ENCODE results near the gene CKS2. TPM values are rescaled to one million over a fixed set of nuclear protein-coding genes. Genes with fewer than 3 reads are reported as not detected.

Gene CKS2
- polyA plus RNA-seq, 1 donor from 2014 or later, result 48.5 TPM

GRCh38 chr9:89354471-89354870 lies 43.5 kb downstream of the CKS2 start:
- no peak overlapping the region for H3K4me2 ChIP-seq (ENCODE audit: low read length)
- H3K9me3 ChIP-seq (ENCODE audit: low read length), result no peaks in the 10 kb centered on the region
- no peaks in the 10 kb centered on the region for H3F3A ChIP-seq (ENCODE audit: insufficient read depth, low read length, poor library complexity, severe bottlenecking)
- H2AFZ ChIP-seq (ENCODE audit: low read depth, low read length), result no peak overlapping the region
- no peak overlapping the region for H3K4me3 ChIP-seq (ENCODE audit: low read length)
- TF ChIP-seq EZH2 (IDR thresholded peaks at IDR 0.05; ENCODE audit: borderline replicate concordance, insufficient read depth, low read length, poor library complexity, severe bottlenecking), result no peak
- no peak for TF ChIP-seq TAF1 (IDR thresholded peaks at IDR 0.05; ENCODE audit: low read depth)
- TF ChIP-seq REST (IDR thresholded peaks at IDR 0.05; ENCODE audit: borderline replicate concordance), result no peak
- TF ChIP-seq POLR2AphosphoS5 (IDR thresholded peaks at IDR 0.05), result no peak
- TF ChIP-seq MXI1 (conservative IDR thresholded peaks at IDR 0.05; ENCODE audit: poor library complexity, severe bottlenecking), result no peak
- no peaks in the 10 kb centered on the region for H3K79me2 ChIP-seq (replicated peaks; ENCODE audit: insufficient read depth, low read length)
- peaks cover 12% of the 10 kb centered on the region for H3K36me3 ChIP-seq (ENCODE audit: insufficient read depth, low read length)
- H3K9me2 ChIP-seq (ENCODE audit: insufficient read depth, low read length), result no peaks in the 10 kb centered on the region
- no peaks in the 10 kb centered on the region for H3K27me3 ChIP-seq (ENCODE audit: insufficient read depth, low read depth, low read length)
- no peaks in the 10 kb centered on the region for H4K20me1 ChIP-seq (ENCODE audit: insufficient read depth)
- H3K27ac ChIP-seq (ENCODE audit: low read length), result no peak overlapping the region
- H3K9ac ChIP-seq (ENCODE audit: low read length), result no peak overlapping the region

- Histone ChIP-seq H3K79me2 (replicated peaks; ENCODE audit: insufficient read depth, low read length) (no peaks in the 10 kb centered on the region), H3K9ac (ENCODE audit: low read length) (no peak overlapping the region), H4K20me1 (ENCODE audit: insufficient read depth) (no peaks in the 10 kb centered on the region), H3K27ac (ENCODE audit: low read length) (no peak overlapping the region), H3K9me3 (ENCODE audit: low read length) (no peaks in the 10 kb centered on the region), H3K4me2 (ENCODE audit: low read length) (no peak overlapping the region), H3K4me3 (ENCODE audit: low read length) (no peak overlapping the region), H3K27me3 (ENCODE audit: insufficient read depth, low read depth, low read length) (no peaks in the 10 kb centered on the region), H3K9me2 (ENCODE audit: insufficient read depth, low read length) (no peaks in the 10 kb centered on the region), H3F3A (ENCODE audit: insufficient read depth, low read length, poor library complexity, severe bottlenecking) (no peaks in the 10 kb centered on the region), H2AFZ (ENCODE audit: low read depth, low read length) (no peak overlapping the region), H3K36me3 (ENCODE audit: insufficient read depth, low read length) (peaks cover 16% of the 10 kb centered on the region)
- TF ChIP-seq TAF1 (IDR thresholded peaks at IDR 0.05; ENCODE audit: low read depth), result no peak
- no peak for TF ChIP-seq REST (IDR thresholded peaks at IDR 0.05; ENCODE audit: borderline replicate concordance)
- no peak for TF ChIP-seq CTCF (IDR thresholded peaks at IDR 0.05; ENCODE audit: poor library complexity, severe bottlenecking)
- TF ChIP-seq POLR2AphosphoS5 (IDR thresholded peaks at IDR 0.05), result no peak
- no peak for TF ChIP-seq EZH2 (IDR thresholded peaks at IDR 0.05; ENCODE audit: borderline replicate concordance, insufficient read depth, low read length, poor library complexity, severe bottlenecking)
- no peak for TF ChIP-seq SMC3 (conservative IDR thresholded peaks at IDR 0.05; ENCODE audit: poor library complexity)
- TF ChIP-seq RAD21 (conservative IDR thresholded peaks at IDR 0.05), result no peak
- TF ChIP-seq EP300 (conservative IDR thresholded peaks at IDR 0.05; ENCODE audit: poor library complexity, severe bottlenecking), result no peak
- TF ChIP-seq MXI1 (conservative IDR thresholded peaks at IDR 0.05; ENCODE audit: poor library complexity, severe bottlenecking), result no peak
These were observed 45.8 kb downstream of the CKS2 start for GRCh38 chr9:89356782-89357181.
